B cell (primary cell): ENCODE results near the gene MRGPRG.

ENCODE experiments used
- CTCF ChIP-seq: fragments of 200-600 bp; IDR thresholded peaks from one replicate; pipeline ENCODE4 v1.8.0; 2022; ENCODE audit warnings: antibody characterized with exemption, mild to moderate bottlenecking
- EZH2 ChIP-seq: IDR thresholded peaks from 2 replicates; pipeline ENCODE4 v1.6.1; 2012; ENCODE audit warnings: borderline replicate concordance, low read depth, mild to moderate bottlenecking, moderate library complexity, low read length; ENCODE audit not compliant: insufficient read depth, poor library complexity, severe bottlenecking

GRCh38 chr11:3232956-3233355 lies 14.3 kb upstream of the MRGPRG start:
- TF ChIP-seq CTCF (no peak), EZH2 (no peak)
